GM19463 (cell line): ENCODE measurements around the gene RXFP1.

ENCODE experiments used
- ATAC-seq: cut with Tn5 transposase; IDR thresholded peaks from one replicate; pipeline ENCODE4 v1.9.1; 2021; ENCODE audit warnings: mild to moderate bottlenecking, moderate library complexity; ENCODE audit not compliant: unreplicated experiment

Gene RXFP1

GRCh38 chr4:158669310-158669709, 147.6 kb downstream of the RXFP1 start:
- ATAC-seq, result no peak

- peak; percentile 27 for ATAC-seq
Measured at GRCh38 chr4:158670975-158671664, 149.4 kb downstream of the RXFP1 start.

DNA sequence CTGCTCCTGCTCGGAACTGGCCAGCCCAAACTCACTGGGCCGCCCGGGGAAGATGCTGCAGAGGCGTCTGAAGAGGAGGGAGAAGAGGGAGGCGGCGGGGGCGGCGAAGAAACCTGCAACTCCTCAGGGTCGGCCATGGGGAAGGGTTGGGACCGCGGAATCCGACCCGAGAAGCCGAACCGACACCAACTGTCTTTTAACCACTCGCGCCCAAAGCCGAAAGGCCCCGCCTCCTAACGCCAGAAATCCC, 149.9 kb downstream of the RXFP1 start, which contains the start of gene C4orf46:
Gene C4orf46, minus strand, starts transcription at position 223 of the 250 bp plus-strand sequence. Its CDS starts 86 bp downstream, at position 137.
- ATAC-seq, result no peak

DNA sequence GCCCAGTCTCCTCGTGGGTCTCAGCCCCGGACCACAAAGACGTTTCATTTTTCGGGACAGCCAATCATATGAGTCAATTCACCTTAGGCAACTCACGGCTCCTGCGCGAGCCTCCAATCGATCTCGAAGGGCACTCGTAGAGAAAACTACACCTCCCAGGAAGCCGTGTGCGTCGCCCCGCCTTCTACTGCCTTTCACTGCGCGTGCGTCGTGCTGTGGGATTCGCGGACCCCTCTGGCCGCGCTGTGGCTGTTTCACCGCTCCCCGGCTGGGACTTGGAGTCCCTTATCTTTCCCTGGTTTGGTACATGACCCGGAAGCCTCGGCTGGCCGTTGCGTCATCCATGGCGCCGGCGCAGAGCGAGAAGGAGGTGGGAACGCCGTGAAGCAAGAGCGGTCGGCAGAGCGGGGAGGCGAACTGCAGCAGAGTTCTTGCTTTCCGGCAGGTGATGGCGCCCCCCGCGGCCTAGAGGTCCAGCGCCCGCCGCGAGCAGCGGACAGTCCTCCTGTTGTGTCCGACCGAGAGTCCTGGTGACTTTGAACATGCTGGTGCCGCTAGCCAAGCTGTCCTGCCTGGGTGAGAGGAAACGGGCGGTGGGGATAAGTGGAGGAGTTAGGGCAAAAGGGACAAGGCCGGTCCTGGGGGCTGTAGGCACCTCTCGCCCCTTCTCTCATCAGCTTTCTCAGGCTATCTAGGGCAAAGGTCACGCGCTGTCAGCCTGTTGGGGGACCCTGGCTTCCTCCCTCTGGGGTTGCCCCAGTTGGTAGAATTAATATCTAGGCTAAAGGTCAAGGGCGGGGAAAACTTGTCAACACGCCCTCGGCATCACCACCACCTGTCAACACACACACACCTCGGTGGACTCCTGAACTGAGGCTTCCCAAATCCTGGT, 150.5 kb downstream of the RXFP1 start, which contains the start of gene ETFDH:
Gene ETFDH, plus strand, starts transcription at position 382 of the 892 bp plus-strand sequence. Its CDS starts 161 bp downstream, at position 543.
- ATAC-seq, result peak; percentile 74

DNA sequence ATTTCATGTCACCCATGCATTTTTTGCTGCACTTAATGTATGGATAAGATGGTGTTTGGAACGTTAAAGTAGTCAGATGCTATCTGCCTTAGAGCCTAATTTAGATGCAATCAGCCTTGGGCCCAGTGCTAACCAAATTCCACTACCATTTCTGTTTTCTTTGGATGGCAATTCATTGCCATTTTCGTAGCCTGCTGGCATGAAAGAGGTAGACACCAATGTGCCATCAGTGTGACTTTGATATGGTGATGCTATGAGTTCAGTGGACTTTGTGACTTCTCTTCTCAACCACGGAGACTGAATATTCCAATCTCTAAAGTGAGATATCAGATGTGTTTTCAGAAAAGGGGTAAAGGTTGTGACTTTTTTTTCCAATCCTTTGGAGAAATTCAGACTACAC, 152.0 kb downstream of the RXFP1 start:
- ATAC-seq, result no peak

GRCh38 chr4:158676076-158676475, 154.4 kb downstream of the RXFP1 start:
- no peak for ATAC-seq

- no peak for ATAC-seq
Measured at GRCh38 chr4:158678767-158679166, 157.1 kb downstream of the RXFP1 start.

- ATAC-seq, result no peak
Measured at GRCh38 chr4:158681629-158682028, 159.9 kb downstream of the RXFP1 start.

- ATAC-seq, result no peak
Measured at GRCh38 chr4:158682066-158682465, 160.4 kb downstream of the RXFP1 start.

- ATAC-seq, result no peak
Measured at GRCh38 chr4:158688813-158689212, 167.1 kb downstream of the RXFP1 start.
